Camera-type eye (tissue), 1 donor: ENCODE results near the gene LITAF. TPM values are rescaled to one million over a fixed set of nuclear protein-coding genes. Genes with fewer than 3 reads are reported as not detected.

Experiments
- total RNA-seq: library from RNA; depleted of rRNA; stranded (reverse); fragments of >200 nt; gene quantifications from one replicate; pipeline ENCODE4 v1.2.3, GENCODE V29; 2014

Gene LITAF
- total RNA-seq, result 42.8 TPM

DNA sequence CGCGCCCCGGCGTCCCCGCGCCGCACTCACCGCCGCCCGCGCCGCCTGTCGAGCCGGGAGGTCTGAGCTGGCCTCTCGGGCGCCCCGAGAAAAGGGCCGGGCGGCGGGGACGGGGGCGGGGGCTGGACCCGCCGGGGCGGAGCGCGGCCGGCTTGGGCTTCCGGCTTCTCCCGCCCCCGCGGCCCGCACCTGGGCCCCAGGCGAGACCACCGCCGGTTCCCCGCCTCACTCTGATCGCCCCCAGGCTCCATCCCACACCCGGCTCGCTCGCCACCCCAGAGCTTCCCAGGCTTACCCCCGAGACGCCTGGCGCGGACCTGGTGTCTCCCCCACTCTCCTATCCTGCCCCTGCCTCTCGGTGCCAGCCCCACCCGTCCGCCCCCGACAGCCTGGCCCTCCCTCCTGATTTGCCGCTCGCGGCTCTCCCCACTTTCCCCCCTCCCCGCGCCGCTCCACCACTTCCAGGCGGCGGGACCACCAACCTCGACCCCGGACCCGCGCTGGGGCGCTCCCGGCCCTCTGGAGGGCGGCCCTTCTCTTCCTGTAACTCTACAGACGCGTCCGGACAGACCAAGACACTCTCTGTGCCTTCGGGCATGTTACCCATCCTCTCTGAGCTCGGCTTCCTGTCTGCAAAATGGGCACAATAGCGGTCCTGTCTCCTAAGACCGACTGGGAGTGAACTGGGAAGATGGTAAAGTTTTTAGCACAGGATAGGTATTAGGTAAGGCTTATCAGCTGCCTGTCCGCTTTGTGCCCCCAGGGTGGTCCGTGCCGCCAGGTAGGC lies at the start of gene LITAF:
TSS of gene LITAF (minus strand) at position 64 of the 787 bp plus-strand sequence. CDS start 30,189 bp downstream, outside the sequence.

Other genes starting within 250 kb of the LITAF start
- 9.4 TPM for gene RMI2, start 241.5 kb downstream of the LITAF start, total RNA-seq
- 62.3 TPM for gene SNN, start 81.5 kb upstream of the LITAF start, total RNA-seq
- gene TXNDC11, start 155.9 kb upstream of the LITAF start, total RNA-seq, result 35.0 TPM
- gene ZC3H7A, start 210.3 kb upstream of the LITAF start, total RNA-seq, result 110 TPM